Tibial nerve (tissue), 4 donors: ENCODE measurements around the gene SRSF2. TPM values are rescaled to one million over a fixed set of nuclear protein-coding genes. Genes with fewer than 3 reads are reported as not detected.

Source experiments
- DNase-seq, 2 donors: peaks; one replicate each; pipeline ENCODE4 v3.0.0-alpha.2; 2019; ENCODE audit warnings: low spot score in 2 of 2
- H3K27ac ChIP-seq, 4 donors: fragments of 200-600 bp; sonication (generic) in 3 of 4; one replicate each; pipeline ENCODE4 v1.5.1; 2017 to 2019; ENCODE audit warnings: mild to moderate bottlenecking in 1 of 4
- H3K27me3 ChIP-seq, 2 donors: fragments of 200-600 bp; sonication (generic) in 1 of 2; one replicate each; pipeline versions ENCODE4 v1.5.1 to v1.6.0; 2017 to 2019
- H3K36me3 ChIP-seq, 3 donors: fragments of 200-600 bp; sonication (generic); one replicate each; pipeline ENCODE4 v1.5.1; 2018 to 2019
- H3K4me1 ChIP-seq, 4 donors: fragments of 200-600 bp; sonication (generic) in 3 of 4; one replicate each; pipeline ENCODE4 v1.5.1; 2017 to 2019
- H3K4me3 ChIP-seq, 4 donors: fragments of 200-600 bp; sonication (generic) in 3 of 4; one replicate each; pipeline ENCODE4 v1.5.1; 2017 to 2019; ENCODE audit warnings: mild to moderate bottlenecking in 1 of 4, moderate library complexity in 1 of 4
- H3K9me3 ChIP-seq, 4 donors: fragments of 200-600 bp; sonication (generic) in 3 of 4; one replicate each; pipeline ENCODE4 v1.5.1; 2017 to 2019
- EP300 ChIP-seq, 2 donors: sonication (generic); formaldehyde crosslinking; IDR thresholded peaks; one replicate each; pipeline ENCODE4 v1.6.1; 2017; ENCODE audit warnings: antibody characterized with exemption in 2 of 2, mild to moderate bottlenecking in 1 of 2
- POLR2A ChIP-seq, 2 donors: fragments of 450-650 bp; IDR thresholded peaks; one replicate each; pipeline ENCODE4 v1.6.1; 2017; ENCODE audit warnings: antibody characterized with exemption in 2 of 2, mild to moderate bottlenecking in 2 of 2, moderate library complexity in 2 of 2
- WGBS, 2 donors: methylation state at CpG; one replicate each; pipeline ENCODE4 v1.1.5; 2018; 5-methylcytosine and 5-hydroxymethylcytosine counted together
- total RNA-seq, 4 donors: library from RNA; depleted of rRNA; stranded (reverse); fragments of >200 nt; gene quantifications; one replicate each; pipeline ENCODE4 v1.1.0, GENCODE V29; 2016
- TF ChIP-seq, protein P1 (sequence below), 5 experiments: fragments of 200-600 bp in 3 of 5; fragments of 450-650 bp in 2 of 5; sonication (generic) in 3 of 5; IDR thresholded peaks; one replicate each; pipeline ENCODE4 v1.5.1; 2016 to 2019; ENCODE audit warnings: antibody characterized with exemption in 5 of 5, mild to moderate bottlenecking in 3 of 5, moderate library complexity in 2 of 5

The SRSF2 gene
- total RNA-seq, 4 donors from 2014 or later = 196 to 452 (median 271) TPM

DNA sequence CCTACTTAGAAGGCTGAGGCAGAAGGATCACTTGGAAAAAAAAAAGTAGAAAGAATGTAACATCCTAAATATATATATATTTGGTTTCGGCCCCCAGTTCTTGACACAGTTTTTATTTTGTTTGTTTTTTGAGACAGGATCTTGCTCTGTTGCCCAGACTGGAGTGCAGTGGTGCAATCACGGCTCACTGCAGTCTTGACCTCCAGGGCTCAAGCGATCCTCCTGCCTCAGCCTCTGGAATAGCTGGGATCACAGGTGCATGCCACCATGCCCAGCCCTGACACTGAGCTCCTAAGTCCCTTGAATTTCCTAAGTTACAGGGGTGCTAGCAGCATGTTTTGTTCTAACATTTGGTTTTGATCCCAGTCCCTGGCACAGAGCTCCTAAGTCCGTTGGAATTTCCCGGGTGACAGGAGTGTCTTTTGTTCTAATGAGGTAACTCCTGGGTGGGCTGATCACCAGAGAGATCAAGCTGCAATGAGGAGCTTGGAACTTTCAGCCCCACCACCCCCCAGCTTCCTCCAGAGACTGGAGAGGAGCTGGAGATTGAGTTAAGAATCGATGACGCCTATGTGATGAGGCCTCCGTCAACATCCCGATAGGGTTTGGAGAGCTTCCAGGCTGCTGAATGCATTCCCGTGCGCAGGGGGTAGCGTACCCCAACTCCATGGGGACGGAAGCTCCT lies 46.4 kb downstream of the SRSF2 start:
- Histone ChIP-seq H3K27me3 (no peaks in the 10 kb centered on the region), H3K36me3 (peaks cover 0 to 6% (median 0%) of the 10 kb centered on the region in 3 donors), H3K4me1 (peaks cover 0 to 83% (median 21%) of the 10 kb centered on the region in 4 donors), H3K27ac (no peak overlapping the region), H3K9me3 (no peaks in the 10 kb centered on the region), H3K4me3 (no peak overlapping the region)
- 85 to 87% methylated on average over 13 of the region's 13 CpGs for WGBS, 2 donors
- no peak for DNase-seq
- TF ChIP-seq EP300 (IDR thresholded peaks at IDR 0.05) (no peak), POLR2A (IDR thresholded peaks at IDR 0.05) (no peak)
- TF ChIP-seq, protein P1, sequence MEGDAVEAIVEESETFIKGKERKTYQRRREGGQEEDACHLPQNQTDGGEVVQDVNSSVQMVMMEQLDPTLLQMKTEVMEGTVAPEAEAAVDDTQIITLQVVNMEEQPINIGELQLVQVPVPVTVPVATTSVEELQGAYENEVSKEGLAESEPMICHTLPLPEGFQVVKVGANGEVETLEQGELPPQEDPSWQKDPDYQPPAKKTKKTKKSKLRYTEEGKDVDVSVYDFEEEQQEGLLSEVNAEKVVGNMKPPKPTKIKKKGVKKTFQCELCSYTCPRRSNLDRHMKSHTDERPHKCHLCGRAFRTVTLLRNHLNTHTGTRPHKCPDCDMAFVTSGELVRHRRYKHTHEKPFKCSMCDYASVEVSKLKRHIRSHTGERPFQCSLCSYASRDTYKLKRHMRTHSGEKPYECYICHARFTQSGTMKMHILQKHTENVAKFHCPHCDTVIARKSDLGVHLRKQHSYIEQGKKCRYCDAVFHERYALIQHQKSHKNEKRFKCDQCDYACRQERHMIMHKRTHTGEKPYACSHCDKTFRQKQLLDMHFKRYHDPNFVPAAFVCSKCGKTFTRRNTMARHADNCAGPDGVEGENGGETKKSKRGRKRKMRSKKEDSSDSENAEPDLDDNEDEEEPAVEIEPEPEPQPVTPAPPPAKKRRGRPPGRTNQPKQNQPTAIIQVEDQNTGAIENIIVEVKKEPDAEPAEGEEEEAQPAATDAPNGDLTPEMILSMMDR (IDR thresholded peaks at IDR 0.05) = no peak

DNA sequence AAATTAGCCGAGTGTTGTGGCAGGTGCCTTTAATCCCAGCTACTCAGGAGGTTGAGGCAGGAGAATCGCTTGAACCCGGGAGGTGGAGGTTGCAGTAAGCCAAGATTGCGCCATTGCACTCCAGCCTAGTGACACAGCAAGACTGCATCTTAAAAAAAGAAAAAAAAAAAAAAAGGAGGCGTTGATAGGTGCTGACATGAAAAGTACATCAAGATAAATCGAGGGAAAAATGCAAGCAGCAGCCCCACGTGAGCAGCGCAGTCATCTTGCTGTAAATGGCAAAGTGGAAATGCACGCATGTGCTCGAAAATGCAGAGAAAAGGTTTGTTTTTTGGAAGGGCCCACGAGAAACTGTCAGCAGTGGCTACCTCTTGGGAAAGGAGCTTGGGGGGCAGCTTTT lies 47.3 kb downstream of the SRSF2 start:
- DNase-seq = no peak
- WGBS, 2 donors = 95 to 96% methylated on average over 11 of the region's 11 CpGs
- no peak overlapping the region for H3K4me3 ChIP-seq
- no peak overlapping the region for H3K27ac ChIP-seq
- H3K4me1 ChIP-seq = peaks cover 0 to 82% (median 21%) of the 10 kb centered on the region in 4 donors
- no peak for TF ChIP-seq POLR2A (IDR thresholded peaks at IDR 0.05)
- no peak for TF ChIP-seq EP300 (IDR thresholded peaks at IDR 0.05)
- TF ChIP-seq, protein P1 (IDR thresholded peaks at IDR 0.05) = no peak
- no peaks in the 10 kb centered on the region for H3K27me3 ChIP-seq
- H3K9me3 ChIP-seq = no peaks in the 10 kb centered on the region
- peaks cover 0 to 15% (median 0%) of the 10 kb centered on the region in 3 donors for H3K36me3 ChIP-seq

DNA sequence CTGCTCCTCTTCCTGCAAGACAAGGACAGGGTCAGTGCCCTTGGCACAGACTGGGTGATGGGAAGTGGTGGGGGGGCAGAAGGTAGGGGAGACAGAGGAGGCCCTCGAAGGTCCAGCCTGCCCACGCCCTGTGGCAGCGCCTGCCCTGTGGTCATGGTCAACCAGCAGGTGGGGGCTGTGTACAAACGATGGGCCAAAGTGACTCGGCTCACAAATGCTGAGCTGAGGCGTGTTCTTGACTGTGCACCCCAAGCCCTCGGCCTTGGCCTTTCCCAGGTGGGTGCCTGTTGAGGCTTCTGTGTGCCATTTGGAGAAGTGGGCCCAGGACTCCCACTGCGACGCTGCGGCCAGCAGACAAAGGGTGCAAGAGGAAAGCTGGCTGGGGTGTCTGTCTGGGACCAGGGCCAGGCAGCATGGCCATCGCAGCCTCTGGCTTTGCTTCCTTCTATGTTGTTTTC lies 48.9 kb downstream of the SRSF2 start:
- peak overlapping the region; percentile 64 to 90 (median 84) for H3K27ac ChIP-seq
- no peaks in the 10 kb centered on the region for H3K27me3 ChIP-seq
- H3K36me3 ChIP-seq = peaks cover 0 to 30% (median 0%) of the 10 kb centered on the region in 3 donors
- peak overlapping the region in 1 of 4 donors; percentile 1 for H3K4me3 ChIP-seq
- TF ChIP-seq POLR2A (IDR thresholded peaks at IDR 0.05) = no peak
- TF ChIP-seq, protein P1 (IDR thresholded peaks at IDR 0.05) = no peak
- no peak for TF ChIP-seq EP300 (IDR thresholded peaks at IDR 0.05)
- peaks cover 0 to 83% (median 21%) of the 10 kb centered on the region in 4 donors for H3K4me1 ChIP-seq
- no peaks in the 10 kb centered on the region for H3K9me3 ChIP-seq
- DNase-seq = no peak
- 55 to 56% methylated on average over 9 to 11 of the region's 11 CpGs for WGBS, 2 donors

DNA sequence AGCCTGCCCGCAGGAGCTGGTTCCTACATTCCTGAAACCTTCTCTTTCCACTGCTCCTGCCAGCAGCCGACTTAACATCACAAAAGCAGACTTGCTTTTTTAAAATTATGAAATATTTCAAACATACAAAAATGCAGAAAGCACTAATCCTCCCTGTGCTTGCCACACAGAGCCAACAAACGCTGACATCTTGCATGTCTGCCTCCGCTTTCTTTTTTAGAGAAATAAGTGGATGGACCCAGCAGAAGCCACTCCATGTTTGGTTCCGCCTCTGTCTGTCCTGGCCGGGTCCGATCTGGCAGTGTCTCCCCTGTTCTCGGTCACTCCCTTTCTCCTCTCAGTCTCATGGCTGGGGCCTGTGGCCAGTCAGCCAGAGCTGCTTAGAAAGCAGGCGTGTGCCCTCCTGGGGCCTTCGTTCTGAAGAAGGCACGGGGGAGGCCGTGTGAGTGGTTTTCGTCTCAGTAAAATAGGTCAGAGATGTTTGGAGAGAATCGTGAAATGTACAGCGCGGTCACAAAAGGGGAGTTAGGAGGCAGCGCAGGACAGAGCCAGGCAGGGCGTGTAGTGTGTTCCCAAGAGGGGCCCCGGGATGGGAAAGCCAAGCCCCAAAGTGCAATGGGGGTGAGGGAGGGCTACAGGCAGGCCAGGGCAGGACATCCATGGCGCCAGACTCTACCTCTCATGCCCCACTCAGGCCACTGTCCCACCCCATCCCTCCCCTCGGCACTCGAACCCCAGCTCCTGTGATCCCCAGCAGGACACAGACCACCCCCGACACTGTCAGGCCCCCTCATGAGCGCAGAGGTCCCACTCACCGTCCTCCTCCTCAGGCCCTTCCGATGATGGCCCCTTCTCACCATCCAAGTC lies 49.6 kb downstream of the SRSF2 start:
- Histone ChIP-seq H3K27ac (peak overlapping the region; percentile 64 to 90 (median 84)), H3K27me3 (no peaks in the 10 kb centered on the region), H3K36me3 (peaks cover 0 to 37% (median 0%) of the 10 kb centered on the region in 3 donors), H3K9me3 (no peaks in the 10 kb centered on the region), H3K4me1 (peaks cover 0 to 89% (median 21%) of the 10 kb centered on the region in 4 donors), H3K4me3 (peak overlapping the region in 1 of 4 donors; percentile 1)
- DNase-seq = peak; percentile 55 to 58
- 65 to 66% methylated on average over 26 of the region's 26 CpGs for WGBS, 2 donors
- peak in 1 of 2 donors; percentile 60 for TF ChIP-seq EP300 (IDR thresholded peaks at IDR 0.05)
- no peak for TF ChIP-seq POLR2A (IDR thresholded peaks at IDR 0.05)
- TF ChIP-seq, protein P1 (IDR thresholded peaks at IDR 0.05) = no peak
